ENCODE measurements around the gene IGF1R.
A peak's percentile ranks its signal among the peaks of the same experiment; 100 is the strongest.

The IGF1R gene

DNA sequence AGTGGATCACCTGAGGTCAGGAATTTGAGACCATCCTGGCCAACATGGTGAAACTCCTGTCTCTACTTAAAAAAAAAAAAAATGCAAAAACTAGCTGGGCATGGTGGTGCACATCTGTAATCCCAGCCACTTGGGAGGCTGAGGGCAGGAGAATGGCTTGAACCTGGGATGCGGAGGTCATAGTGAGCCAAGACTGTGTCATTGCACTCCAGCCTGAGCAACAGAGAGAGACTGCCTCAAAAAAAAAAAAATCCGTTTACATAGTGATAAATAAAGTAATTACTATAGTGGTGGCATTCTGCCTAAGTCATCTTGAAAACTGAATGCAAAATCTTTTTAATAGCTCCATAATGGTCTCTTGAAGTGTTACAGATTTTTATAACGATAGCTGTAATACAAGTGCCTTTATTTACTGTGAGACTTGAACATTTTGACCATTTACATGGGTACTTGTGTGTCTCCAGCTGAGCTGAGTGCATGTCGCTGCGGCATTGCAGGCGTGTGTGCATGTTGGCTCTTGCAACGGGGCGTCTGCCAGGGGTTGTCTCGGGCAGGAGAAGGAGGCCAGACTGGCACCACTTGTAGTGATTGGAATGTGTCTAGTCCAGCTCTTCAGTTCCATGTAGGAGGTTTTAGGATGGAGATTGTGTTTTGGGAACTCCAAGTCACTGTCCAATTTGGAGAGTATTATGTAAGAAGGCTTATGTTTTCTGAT lies 111.9 kb downstream of the IGF1R start:
- H3K4me3 ChIP-seq (ENCODE audit: low read depth, low read length) = no peak overlapping the region
- no peak for DNase-seq (ENCODE audit: low read depth)
- TF ChIP-seq, protein P1, sequence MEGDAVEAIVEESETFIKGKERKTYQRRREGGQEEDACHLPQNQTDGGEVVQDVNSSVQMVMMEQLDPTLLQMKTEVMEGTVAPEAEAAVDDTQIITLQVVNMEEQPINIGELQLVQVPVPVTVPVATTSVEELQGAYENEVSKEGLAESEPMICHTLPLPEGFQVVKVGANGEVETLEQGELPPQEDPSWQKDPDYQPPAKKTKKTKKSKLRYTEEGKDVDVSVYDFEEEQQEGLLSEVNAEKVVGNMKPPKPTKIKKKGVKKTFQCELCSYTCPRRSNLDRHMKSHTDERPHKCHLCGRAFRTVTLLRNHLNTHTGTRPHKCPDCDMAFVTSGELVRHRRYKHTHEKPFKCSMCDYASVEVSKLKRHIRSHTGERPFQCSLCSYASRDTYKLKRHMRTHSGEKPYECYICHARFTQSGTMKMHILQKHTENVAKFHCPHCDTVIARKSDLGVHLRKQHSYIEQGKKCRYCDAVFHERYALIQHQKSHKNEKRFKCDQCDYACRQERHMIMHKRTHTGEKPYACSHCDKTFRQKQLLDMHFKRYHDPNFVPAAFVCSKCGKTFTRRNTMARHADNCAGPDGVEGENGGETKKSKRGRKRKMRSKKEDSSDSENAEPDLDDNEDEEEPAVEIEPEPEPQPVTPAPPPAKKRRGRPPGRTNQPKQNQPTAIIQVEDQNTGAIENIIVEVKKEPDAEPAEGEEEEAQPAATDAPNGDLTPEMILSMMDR (conservative IDR thresholded peaks at IDR 0.05; ENCODE audit: low read depth, low read length) = no peak

DNA sequence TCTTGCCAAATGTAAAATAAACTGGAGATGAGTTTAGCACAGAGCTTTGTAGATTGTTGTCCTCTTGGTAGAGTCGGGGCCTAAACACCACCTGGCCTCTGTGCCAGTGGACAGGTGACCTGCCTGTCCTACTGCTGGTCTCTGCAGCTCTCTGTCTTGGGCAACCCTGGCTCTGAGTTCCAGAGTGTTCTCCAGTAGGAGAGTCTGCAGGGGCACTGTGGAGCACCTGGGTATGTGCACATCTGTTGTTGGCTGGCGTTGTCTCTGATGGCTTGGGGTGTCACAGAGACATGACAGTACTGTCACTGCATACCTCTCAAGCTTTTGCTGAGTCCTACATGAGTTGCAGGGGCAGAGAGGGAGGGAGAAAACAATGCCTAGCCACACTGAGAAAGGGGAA lies 112.6 kb downstream of the IGF1R start:
- DNase-seq (ENCODE audit: low read depth) = no peak
- TF ChIP-seq, protein P1 (conservative IDR thresholded peaks at IDR 0.05; ENCODE audit: low read depth, low read length) = no peak
- no peak overlapping the region for H3K4me3 ChIP-seq (ENCODE audit: low read depth, low read length)

DNA sequence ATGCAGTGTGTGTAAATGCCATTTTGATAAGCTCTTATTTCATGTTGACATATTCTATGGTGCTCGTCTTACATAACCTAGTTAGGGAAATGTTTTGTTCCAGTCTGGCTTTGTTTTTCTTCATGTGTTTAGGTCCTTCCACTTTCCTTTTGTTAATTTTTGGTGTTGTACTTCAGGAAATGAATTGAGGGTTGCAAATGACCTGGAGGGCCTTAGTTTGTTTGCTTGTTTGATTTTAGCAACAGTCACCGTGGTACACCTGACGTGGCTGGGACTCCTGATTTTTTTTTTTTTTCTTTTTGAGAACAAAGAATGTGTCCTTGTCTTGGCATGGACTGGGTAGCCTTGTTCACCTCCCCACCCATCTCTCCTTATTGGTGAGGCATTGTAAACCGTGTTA lies 114.8 kb downstream of the IGF1R start:
- no peak for DNase-seq (ENCODE audit: low read depth)
- H3K4me3 ChIP-seq (ENCODE audit: low read depth, low read length) = no peak overlapping the region
- TF ChIP-seq, protein P1 (conservative IDR thresholded peaks at IDR 0.05; ENCODE audit: low read depth, low read length) = no peak

DNA sequence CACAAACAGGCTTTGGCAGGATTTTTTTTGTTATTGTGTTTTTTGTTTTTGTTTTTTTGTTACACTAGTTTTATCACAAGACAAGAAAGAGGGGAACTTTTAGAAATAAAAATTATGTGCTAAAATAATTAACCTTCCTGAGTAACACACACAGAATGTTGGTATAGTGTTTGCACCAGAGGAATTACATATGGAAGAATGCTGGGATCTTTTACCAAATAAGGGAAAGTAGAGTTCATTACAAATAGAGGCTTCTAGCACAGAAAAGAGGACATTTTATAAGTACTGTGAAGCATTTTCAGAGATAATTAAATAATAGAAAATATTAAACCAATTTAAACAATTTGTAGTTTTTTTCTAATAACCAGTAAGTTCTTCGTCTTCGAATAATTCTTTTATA lies 116.0 kb downstream of the IGF1R start:
- no peak for DNase-seq (ENCODE audit: low read depth)
- TF ChIP-seq, protein P1 (conservative IDR thresholded peaks at IDR 0.05; ENCODE audit: low read depth, low read length) = no peak
- no peak overlapping the region for H3K4me3 ChIP-seq (ENCODE audit: low read depth, low read length)

DNA sequence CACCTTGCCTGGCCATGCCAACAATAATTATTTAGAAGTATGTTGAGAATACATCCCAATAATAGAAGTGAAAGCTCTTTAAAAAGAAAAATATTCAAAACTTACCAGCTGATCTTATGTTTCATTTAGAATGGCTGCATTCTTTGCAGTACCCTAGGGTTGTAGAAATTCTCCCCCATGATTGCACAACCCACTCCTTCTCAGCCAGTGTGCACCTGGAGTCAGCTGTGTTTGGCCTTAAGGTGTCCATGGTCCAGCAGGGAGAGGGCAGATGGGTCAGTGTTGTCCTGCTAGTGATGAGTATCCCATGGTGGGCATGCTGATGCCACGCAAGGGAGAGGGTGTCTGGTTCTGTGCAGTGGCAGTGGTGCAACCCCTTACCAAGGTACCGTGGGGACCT lies 117.3 kb downstream of the IGF1R start:
- TF ChIP-seq, protein P1 (conservative IDR thresholded peaks at IDR 0.05; ENCODE audit: low read depth, low read length) = no peak
- no peak for DNase-seq (ENCODE audit: low read depth)
- H3K4me3 ChIP-seq (ENCODE audit: low read depth, low read length) = no peak overlapping the region

DNA sequence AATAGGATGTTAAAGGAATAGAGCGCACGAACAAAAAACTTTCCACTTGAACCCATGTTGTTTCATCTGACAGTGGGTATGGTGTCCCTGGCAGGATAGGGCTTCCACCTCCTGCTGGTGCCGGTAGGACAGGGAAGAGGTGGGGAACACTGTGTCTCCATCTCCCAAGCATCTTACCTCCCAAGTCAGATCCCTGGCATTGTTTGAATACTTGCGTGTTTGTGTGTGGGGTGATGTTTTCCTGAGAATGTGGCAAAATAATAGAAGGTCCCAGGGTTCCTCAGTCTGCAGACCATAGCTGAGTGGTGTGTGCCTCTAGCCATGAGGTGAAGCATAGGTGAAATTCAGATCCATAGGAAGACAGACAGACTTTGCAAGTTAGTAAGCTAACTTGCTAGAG lies 119.4 kb downstream of the IGF1R start:
- no peak overlapping the region for H3K4me3 ChIP-seq (ENCODE audit: low read depth, low read length)
- DNase-seq (ENCODE audit: low read depth) = peak; percentile 23
- TF ChIP-seq, protein P1 (conservative IDR thresholded peaks at IDR 0.05; ENCODE audit: low read depth, low read length) = no peak

DNA sequence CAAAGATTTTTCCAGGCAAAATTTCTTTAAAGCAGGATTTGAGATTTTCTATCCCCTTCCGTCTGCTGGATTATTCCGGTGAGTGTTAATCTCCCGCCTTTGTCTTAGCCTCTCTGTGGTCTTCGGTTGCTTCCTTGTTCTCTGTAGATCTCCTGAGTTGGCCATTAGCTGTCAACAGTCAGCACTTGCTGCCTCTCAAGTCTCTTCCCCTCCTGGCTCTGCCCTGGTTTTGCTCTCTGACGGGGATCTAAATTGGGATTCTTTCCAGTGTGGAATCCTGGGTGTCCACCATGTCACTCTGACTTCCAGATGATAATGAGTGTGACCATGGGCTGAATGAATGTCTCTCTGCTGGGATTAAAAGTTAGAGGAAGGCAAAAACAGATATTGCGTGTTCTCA lies 121.5 kb downstream of the IGF1R start:
- no peak for DNase-seq (ENCODE audit: low read depth)
- no peak overlapping the region for H3K4me3 ChIP-seq (ENCODE audit: low read depth, low read length)
- TF ChIP-seq, protein P1 (conservative IDR thresholded peaks at IDR 0.05; ENCODE audit: low read depth, low read length) = no peak

Data from choroid plexus epithelial cell (primary cell).